HFFc6 (cell line): Measurements from ENCODE around the gene AP5B1. TPM values are rescaled to one million over a fixed set of nuclear protein-coding genes. Genes with fewer than 3 reads are reported as not detected.

ENCODE experiments used
- DNase-seq: peaks from one replicate; pipeline ENCODE4 v3.0.0-alpha.2; 2018
- H3K27ac Mint-ChIP-seq: 2 replicates; pipeline ENCODE4 v1.8.0; 2020; ENCODE audit warnings: mild to moderate bottlenecking, mixed read lengths
- H3K27me3 Mint-ChIP-seq: 2 replicates; pipeline ENCODE4 v1.8.0; 2021; ENCODE audit warnings: mild to moderate bottlenecking, moderate library complexity, mixed read lengths; ENCODE audit not compliant: insufficient read depth
- H3K36me3 Mint-ChIP-seq: 2 replicates; pipeline ENCODE4 v1.8.0; 2021; ENCODE audit warnings: low read depth, mixed read lengths
- H3K4me1 Mint-ChIP-seq: 2 replicates; pipeline ENCODE4 v1.8.0; 2020; ENCODE audit warnings: low read depth, mixed read lengths
- H3K4me3 Mint-ChIP-seq: 2 replicates; pipeline ENCODE4 v1.8.0; 2020; ENCODE audit warnings: mild to moderate bottlenecking, moderate library complexity, mixed read lengths
- H3K9me3 Mint-ChIP-seq: 2 replicates; pipeline ENCODE4 v1.8.0; 2020; ENCODE audit warnings: mild to moderate bottlenecking, mixed read lengths
- total RNA-seq, 6 experiments: library from RNA; stranded (reverse); fragmentation: NEBNext Ultra II Directional; extraction: Animal tissue kit (Norgen Biotek cat#: 25700); gene quantifications; 2 replicates in 1 of 6; 3 replicates in 5 of 6; pipeline ENCODE4 v1.2.3, GENCODE V29; 2021
- TF ChIP-seq, protein P1 (sequence below): fragments of 200-600 bp; sonication (generic); IDR thresholded peaks from 2 replicates; pipeline ENCODE4 v1.5.0; 2021; ENCODE audit warnings: antibody characterized with exemption, mild to moderate bottlenecking

The AP5B1 gene
- total RNA-seq, 6 experiments from 2014 or later: 8.7 to 11.1 (median 9.5) TPM

DNA sequence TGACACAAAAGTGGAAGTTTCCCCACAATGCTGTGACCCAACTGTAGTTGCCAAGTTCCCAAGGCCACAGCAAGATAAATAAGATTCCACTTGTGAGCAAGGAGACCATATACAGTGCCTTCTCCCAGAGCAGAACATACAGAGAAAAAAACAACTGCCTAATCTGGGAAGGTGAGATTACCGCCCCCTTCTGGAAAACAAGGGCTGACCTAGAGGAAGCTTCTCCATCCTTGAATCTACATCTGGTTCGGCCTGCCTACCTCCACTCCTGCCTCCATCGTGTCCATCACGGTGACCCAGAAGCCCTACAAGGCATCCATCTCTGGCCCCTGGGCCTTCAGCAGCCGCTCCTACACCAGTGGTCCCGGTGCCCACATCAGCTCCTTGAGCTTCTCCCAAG is 54.1 kb downstream of the AP5B1 start:
- no peak overlapping the region for H3K27ac Mint-ChIP-seq
- no peaks in the 10 kb centered on the region for H3K4me1 Mint-ChIP-seq
- TF ChIP-seq, protein P1, sequence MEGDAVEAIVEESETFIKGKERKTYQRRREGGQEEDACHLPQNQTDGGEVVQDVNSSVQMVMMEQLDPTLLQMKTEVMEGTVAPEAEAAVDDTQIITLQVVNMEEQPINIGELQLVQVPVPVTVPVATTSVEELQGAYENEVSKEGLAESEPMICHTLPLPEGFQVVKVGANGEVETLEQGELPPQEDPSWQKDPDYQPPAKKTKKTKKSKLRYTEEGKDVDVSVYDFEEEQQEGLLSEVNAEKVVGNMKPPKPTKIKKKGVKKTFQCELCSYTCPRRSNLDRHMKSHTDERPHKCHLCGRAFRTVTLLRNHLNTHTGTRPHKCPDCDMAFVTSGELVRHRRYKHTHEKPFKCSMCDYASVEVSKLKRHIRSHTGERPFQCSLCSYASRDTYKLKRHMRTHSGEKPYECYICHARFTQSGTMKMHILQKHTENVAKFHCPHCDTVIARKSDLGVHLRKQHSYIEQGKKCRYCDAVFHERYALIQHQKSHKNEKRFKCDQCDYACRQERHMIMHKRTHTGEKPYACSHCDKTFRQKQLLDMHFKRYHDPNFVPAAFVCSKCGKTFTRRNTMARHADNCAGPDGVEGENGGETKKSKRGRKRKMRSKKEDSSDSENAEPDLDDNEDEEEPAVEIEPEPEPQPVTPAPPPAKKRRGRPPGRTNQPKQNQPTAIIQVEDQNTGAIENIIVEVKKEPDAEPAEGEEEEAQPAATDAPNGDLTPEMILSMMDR: peak; percentile 33; the same call in 1 of the 2 replicates
- peaks cover under 1% of the 10 kb centered on the region; the same call in 1 of the 2 replicates for H3K9me3 Mint-ChIP-seq
- H3K4me3 Mint-ChIP-seq: no peak overlapping the region
- H3K36me3 Mint-ChIP-seq: peaks cover under 1% of the 10 kb centered on the region; the same call in 1 of the 2 replicates
- DNase-seq: no peak
- H3K27me3 Mint-ChIP-seq: peaks cover 8% of the 10 kb centered on the region

Other genes with a start within 250 kb of the AP5B1 start
- gene LTBP3, start 222.6 kb downstream of the AP5B1 start, total RNA-seq: 10 to 100 TPM; 64.0 to 78.1 (median 66.0) TPM
- 10 to 100 TPM; 57.7 to 72.0 (median 64.3) TPM for gene ZNRD2, start 210.5 kb downstream of the AP5B1 start, total RNA-seq
- 10 to 100 TPM; 40.9 to 52.8 (median 43.7) TPM for gene FAM89B, start 208.4 kb downstream of the AP5B1 start, total RNA-seq
- gene EHBP1L1, start 204.9 kb downstream of the AP5B1 start, total RNA-seq: 10 to 100 TPM; 47.5 to 69.3 (median 61.3) TPM
- under 1 TPM in 3 of 6 experiments, not detected in 3; 0.16 to 0.31 (median 0.30) TPM for gene KCNK7, start 185.2 kb downstream of the AP5B1 start, total RNA-seq
- gene MAP3K11, start 166.8 kb downstream of the AP5B1 start, total RNA-seq: 10 to 100 TPM; 42.1 to 51.1 (median 46.5) TPM
- gene PCNX3, start 165.2 kb downstream of the AP5B1 start, total RNA-seq: 10 to 100 TPM; 51.5 to 66.7 (median 57.3) TPM
- 10 to 100 TPM; 23.0 to 41.3 (median 38.3) TPM for gene SIPA1, start 142.9 kb downstream of the AP5B1 start, total RNA-seq
- gene RELA, start 118.1 kb downstream of the AP5B1 start, total RNA-seq: 10 to 100 TPM; 66.9 to 72.7 (median 69.5) TPM
- gene KAT5, start 68.7 kb downstream of the AP5B1 start, total RNA-seq: 10 to 100 TPM; 36.5 to 42.6 (median 38.9) TPM
- gene RNASEH2C, start 60.2 kb downstream of the AP5B1 start, total RNA-seq: 10 to 100 TPM; 54.0 to 85.6 (median 61.4) TPM
- gene OVOL1, start 6.1 kb upstream of the AP5B1 start, total RNA-seq: not detected
- gene SNX32, start 53.0 kb upstream of the AP5B1 start, total RNA-seq: not detected
- 1,000 to 10,000 TPM; 2,002 to 2,288 (median 2,238) TPM for gene CFL1, start 77.2 kb upstream of the AP5B1 start, total RNA-seq
- gene MUS81, start 79.5 kb upstream of the AP5B1 start, total RNA-seq: 10 to 100 TPM; 38.4 to 47.9 (median 43.1) TPM
- 100 to 1,000 TPM; 318 to 359 (median 329) TPM for gene EFEMP2, start 91.8 kb upstream of the AP5B1 start, total RNA-seq
- gene CTSW, start 98.9 kb upstream of the AP5B1 start, total RNA-seq: under 1 TPM in 4 of 6 experiments, not detected in 2; 0.11 to 0.22 (median 0.14) TPM
- 100 to 1,000 TPM; 117 to 145 (median 135) TPM for gene FIBP, start 107.5 kb upstream of the AP5B1 start, total RNA-seq
- gene CCDC85B, start 109.7 kb upstream of the AP5B1 start, total RNA-seq: 100 to 1,000 TPM in 2 of 6 experiments, 10 to 100 TPM in 4; 78.9 to 112 (median 87.7) TPM
- 100 to 1,000 TPM; 134 to 275 (median 234) TPM for gene FOSL1, start 119.4 kb upstream of the AP5B1 start, total RNA-seq
- 10 to 100 TPM; 79.0 to 94.6 (median 85.0) TPM for gene C11orf68, start 138.1 kb upstream of the AP5B1 start, total RNA-seq
- 100 to 1,000 TPM; 362 to 687 (median 615) TPM for gene DRAP1, start 138.4 kb upstream of the AP5B1 start, total RNA-seq
- gene TSGA10IP, start 164.5 kb upstream of the AP5B1 start, total RNA-seq: under 1 TPM in 1 of 6 experiments, not detected in 5; 0.23 TPM
- 10 to 100 TPM; 51.7 to 69.3 (median 61.0) TPM for gene SART1, start 180.8 kb upstream of the AP5B1 start, total RNA-seq
- gene EIF1AD, start 221.2 kb upstream of the AP5B1 start, total RNA-seq: 10 to 100 TPM; 28.6 to 36.8 (median 31.7) TPM
- 100 to 1,000 TPM; 257 to 337 (median 300) TPM for gene BANF1, start 221.5 kb upstream of the AP5B1 start, total RNA-seq
- under 1 TPM in 2 of 6 experiments, not detected in 4; 0.33 to 0.83 TPM for gene CST6, start 231.0 kb upstream of the AP5B1 start, total RNA-seq
- gene CATSPER1, start 245.5 kb upstream of the AP5B1 start, total RNA-seq: 1 to 10 TPM; 2.1 to 3.8 (median 2.7) TPM